Measurements from ENCODE around the gene MEGF11.

DNA sequence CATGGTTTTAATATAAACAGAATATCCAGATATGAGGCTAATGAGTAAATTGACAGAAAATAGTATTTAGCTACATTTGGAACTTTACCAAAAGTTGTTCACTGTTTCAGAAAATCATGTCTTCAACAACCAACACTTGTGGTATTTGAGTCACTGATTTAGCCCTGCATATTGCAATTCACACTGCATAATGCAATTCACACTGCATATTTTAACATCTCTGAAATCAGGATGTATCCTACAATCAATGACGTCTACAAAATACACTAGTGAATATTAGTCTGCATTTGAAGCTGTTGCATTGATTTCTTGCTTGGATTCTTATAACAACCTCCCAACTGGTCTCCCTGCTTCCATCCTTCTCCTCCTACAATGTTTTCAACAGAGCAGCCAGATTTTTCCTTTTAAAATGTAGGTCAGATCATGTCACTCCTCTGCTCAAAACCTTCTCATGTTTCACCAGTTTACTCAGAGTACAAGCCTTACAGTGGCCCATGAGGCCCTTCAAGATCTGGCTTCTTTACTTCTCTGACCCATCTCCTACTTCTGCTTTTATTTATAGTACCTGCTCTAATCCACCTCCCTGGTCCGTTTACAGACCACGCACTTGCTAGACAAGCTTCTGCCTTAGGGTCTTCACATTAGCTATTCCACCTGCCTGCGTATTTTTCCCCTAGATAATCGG, 395.7 kb downstream of the MEGF11 start:
- TF ChIP-seq POLR2AphosphoS5 (IDR thresholded peaks at IDR 0.05; ENCODE audit: borderline replicate concordance, low read depth, low read length) (no peak), FOXP2 (optimal IDR thresholded peaks at IDR 0.05; ENCODE audit: control extremely low read depth, extremely low read length, insufficient read depth) (no peak), EZH2 (IDR thresholded peaks at IDR 0.05) (no peak)
